GM23338 (cell line): ENCODE measurements around the gene KLF11. TPM values are rescaled to one million over a fixed set of nuclear protein-coding genes. Genes with fewer than 3 reads are reported as not detected.

Experiments used
- ATAC-seq: fragments of 200-7000 bp; cut with Tn5 transposase; 3 replicates; pipeline ENCODE4 v1.9.1; 2020
- DNase-seq: peaks from one replicate; pipeline ENCODE4 v3.0.0-alpha.2; 2015; ENCODE audit warnings: low spot score
- H2AFZ ChIP-seq: fragments of 200-600 bp; sonication (generic); 2 replicates; pipeline ENCODE4 v1.8.0; 2016; ENCODE audit warnings: antibody characterized with exemption, mild to moderate bottlenecking, moderate library complexity
- H3F3A ChIP-seq: fragments of 200-600 bp; sonication (generic); replicated peaks from 2 replicates; pipeline ENCODE4 v1.8.0; 2017; ENCODE audit warnings: antibody characterized with exemption, mixed run types, low read depth
- H3K27ac ChIP-seq: fragments of 200-600 bp; sonication (generic); 2 replicates; pipeline ENCODE4 v1.6.1; 2016; ENCODE audit warnings: low read depth
- H3K27me3 ChIP-seq: fragments of 200-600 bp; sonication (generic); 2 replicates; pipeline ENCODE4 v1.8.0; 2016; ENCODE audit warnings: mild to moderate bottlenecking, mixed run types, moderate library complexity; ENCODE audit not compliant: insufficient read depth
- H3K36me3 ChIP-seq: fragments of 200-600 bp; sonication (generic); 2 replicates; pipeline ENCODE4 v1.8.0; 2016; ENCODE audit warnings: mild to moderate bottlenecking; ENCODE audit not compliant: insufficient read depth
- H3K4me1 ChIP-seq: fragments of 200-600 bp; sonication (generic); 2 replicates; pipeline ENCODE4 v1.8.0; 2016; ENCODE audit warnings: mild to moderate bottlenecking, moderate library complexity; ENCODE audit not compliant: insufficient read depth
- H3K4me2 ChIP-seq: fragments of 200-600 bp; sonication (generic); 2 replicates; pipeline ENCODE4 v1.7.1; 2017; ENCODE audit warnings: mixed run types
- H3K4me3 ChIP-seq: fragments of 200-600 bp; sonication (generic); 2 replicates; pipeline ENCODE4 v1.6.1; 2016; ENCODE audit warnings: mixed run types
- H3K79me2 ChIP-seq: fragments of 200-600 bp; sonication (generic); replicated peaks from 2 replicates; pipeline ENCODE4 v1.8.0; 2017; ENCODE audit warnings: mild to moderate bottlenecking; ENCODE audit not compliant: insufficient read depth
- H3K9me2 ChIP-seq: fragments of 200-600 bp; sonication (generic); 2 replicates; pipeline ENCODE4 v1.8.0; 2017; ENCODE audit not compliant: insufficient read depth
- H4K20me1 ChIP-seq: fragments of 200-600 bp; sonication (generic); replicated peaks from 2 replicates; pipeline ENCODE4 v1.8.0; 2017; ENCODE audit warnings: mild to moderate bottlenecking; ENCODE audit not compliant: insufficient read depth
- H3K27ac Mint-ChIP-seq: 2 replicates; pipeline ENCODE4 v1.8.0; 2020; ENCODE audit warnings: inconsistent platforms, mild to moderate bottlenecking, moderate library complexity, mixed read lengths
- H3K27me3 Mint-ChIP-seq: 3 replicates; pipeline ENCODE4 v1.8.0; 2022; ENCODE audit warnings: low read depth, mild to moderate bottlenecking, moderate library complexity, mixed read lengths, inconsistent platforms; ENCODE audit not compliant: insufficient read depth, poor library complexity
- H3K36me3 Mint-ChIP-seq: 3 replicates; pipeline ENCODE4 v1.8.0; 2021; ENCODE audit warnings: low read depth, mild to moderate bottlenecking, inconsistent platforms, moderate library complexity, mixed read lengths
- H3K4me1 Mint-ChIP-seq: 3 replicates; pipeline ENCODE4 v1.8.0; 2020; ENCODE audit warnings: mild to moderate bottlenecking, inconsistent platforms, mixed read lengths
- H3K4me3 Mint-ChIP-seq: 3 replicates; pipeline ENCODE4 v1.8.0; 2021; ENCODE audit warnings: moderate library complexity, mild to moderate bottlenecking, inconsistent platforms, mixed read lengths
- H3K9me3 Mint-ChIP-seq: 3 replicates; pipeline ENCODE4 v1.8.0; 2020; ENCODE audit warnings: moderate library complexity, mild to moderate bottlenecking, inconsistent platforms, mixed read lengths
- CTCF ChIP-seq, 2 experiments: fragments of 200-600 bp in 1 of 2; sonication (generic) in 1 of 2; conservative IDR thresholded peaks; 2 replicates each; pipeline versions ENCODE4 v1.5.1 to v1.6.1; 2016 to 2017; ENCODE audit warnings: antibody characterized with exemption in 2 of 2, low read depth in 2 of 2, mild to moderate bottlenecking in 2 of 2, moderate library complexity in 1 of 2
- EZH2 ChIP-seq: fragments of 200-600 bp; sonication (generic); IDR thresholded peaks from one replicate; pipeline ENCODE4 v1.8.0; 2017; ENCODE audit warnings: antibody characterized with exemption, mild to moderate bottlenecking, low read depth; ENCODE audit not compliant: unreplicated experiment
- EZH2phosphoT487 ChIP-seq: fragments of 200-600 bp; sonication (generic); IDR thresholded peaks from one replicate; pipeline ENCODE4 v1.8.1; 2018; ENCODE audit warnings: antibody characterized with exemption; ENCODE audit not compliant: unreplicated experiment
- JUNB ChIP-seq: IDR thresholded peaks from one replicate; pipeline ENCODE4 v1.6.1; 2016; ENCODE audit warnings: antibody characterized with exemption; ENCODE audit not compliant: unreplicated experiment
- NANOG ChIP-seq: IDR thresholded peaks from 2 replicates; pipeline ENCODE4 v1.6.1; 2016; ENCODE audit warnings: antibody characterized with exemption, borderline replicate concordance
- POLR2AphosphoS5 ChIP-seq: IDR thresholded peaks from 2 replicates; pipeline ENCODE4 v1.6.1; 2016; ENCODE audit warnings: antibody characterized with exemption, low read depth
- REST ChIP-seq: IDR thresholded peaks from one replicate; pipeline ENCODE4 v1.6.1; 2018; ENCODE audit warnings: antibody characterized with exemption; ENCODE audit not compliant: unreplicated experiment
- STAT1 ChIP-seq: IDR thresholded peaks from one replicate; pipeline ENCODE4 v1.6.1; 2016; ENCODE audit warnings: antibody characterized with exemption; ENCODE audit not compliant: unreplicated experiment
- ZNF114 ChIP-seq: fragments of 250-450 bp; sonication (Bioruptor Pico); IDR thresholded peaks from 2 replicates; pipeline ENCODE4 v1.5.0; 2020; ENCODE audit warnings: mild to moderate bottlenecking, moderate library complexity
- ZNF331 ChIP-seq: fragments of 250-450 bp; sonication (Bioruptor Pico); IDR thresholded peaks from 2 replicates; pipeline ENCODE4 v1.5.0; 2020; ENCODE audit warnings: low read depth, mild to moderate bottlenecking, moderate library complexity
- ZNF462 ChIP-seq: fragments of 250-450 bp; sonication (Bioruptor Pico); IDR thresholded peaks from 2 replicates; pipeline ENCODE4 v1.5.0; 2020; ENCODE audit warnings: mild to moderate bottlenecking, moderate library complexity
- polyA plus RNA-seq: library from polyadenylated mRNA; unstranded; fragments of >200 nt; fragmentation: Nextera tagmentation; extraction: Ambion mirVana; gene quantifications from 2 replicates; pipeline ENCODE4 v1.2.1, GENCODE V29; 2016
- total RNA-seq: library from RNA; depleted of rRNA; stranded (reverse); fragments of >200 nt; shearing (Covaris generic); gene quantifications from 2 replicates; pipeline ENCODE4 v1.2.3, GENCODE V29; 2014

KLF11 gene
- total and polyA plus RNA-seq, 2 experiments from 2014 or later, result 1.4 to 5.6 TPM

GRCh38 chr2:10087360-10087759 is 44.0 kb downstream of the KLF11 start:
- Histone ChIP-seq H3K79me2 (no peaks in the 10 kb centered on the region), H3K4me2 (no peak overlapping the region), H3K4me1 (no peaks in the 10 kb centered on the region), H3K27me3 (no peaks in the 10 kb centered on the region), H3K36me3 (no peaks in the 10 kb centered on the region), H2AFZ (no peak overlapping the region), H4K20me1 (no peaks in the 10 kb centered on the region), H3F3A (no peaks in the 10 kb centered on the region), H3K4me3 (no peak overlapping the region), H3K27ac (no peak overlapping the region), H3K9me2 (no peaks in the 10 kb centered on the region)
- H3K27ac Mint-ChIP-seq, result no peak overlapping the region
- 0 out of 3 replicates have a peak, but pooled peaks cover 5% of the 10 kb centered on the region for H3K9me3 Mint-ChIP-seq
- H3K4me1 Mint-ChIP-seq, result peaks cover 16% of the 10 kb centered on the region
- H3K36me3 Mint-ChIP-seq, result no peaks in the 10 kb centered on the region
- ATAC-seq, result no peak
- H3K4me3 Mint-ChIP-seq, result no peak overlapping the region
- TF ChIP-seq EZH2phosphoT487 (no peak), EZH2 (no peak), STAT1 (no peak), POLR2AphosphoS5 (no peak), NANOG (no peak), CTCF (conservative IDR thresholded peaks at IDR 0.05; ENCODE audit: low read depth in 2 of 2) (no peak), JUNB (no peak), REST (no peak), ZNF331 (no peak), ZNF114 (CRISPR knock-in tag) (no peak), ZNF462 (CRISPR knock-in tag) (no peak)
- no peak for DNase-seq
- peaks cover 8% of the 10 kb centered on the region for H3K27me3 Mint-ChIP-seq
